Measurements from ENCODE around the gene SNAP29.
A peak's percentile ranks its signal among the peaks of the same experiment; 100 is the strongest.
"Not testable (repeated sequence)": the region's sequence is repeated elsewhere in the genome, so short reads cannot be mapped to it uniquely, and the experiment has no call there.

The SNAP29 gene

GRCh38 chr22:20899827-20900423 lies 41.1 kb downstream of the SNAP29 start:
- DNase-seq, result no peak

- not testable (repeated sequence) for DNase-seq
Observed at GRCh38 chr22:20901093-20902033, 42.6 kb downstream of the SNAP29 start.

GRCh38 chr22:20903093-20903492 lies 44.3 kb downstream of the SNAP29 start:
- DNase-seq, result no peak

- DNase-seq, result no peak
Observed at GRCh38 chr22:20904008-20904979, 45.5 kb downstream of the SNAP29 start.

DNA sequence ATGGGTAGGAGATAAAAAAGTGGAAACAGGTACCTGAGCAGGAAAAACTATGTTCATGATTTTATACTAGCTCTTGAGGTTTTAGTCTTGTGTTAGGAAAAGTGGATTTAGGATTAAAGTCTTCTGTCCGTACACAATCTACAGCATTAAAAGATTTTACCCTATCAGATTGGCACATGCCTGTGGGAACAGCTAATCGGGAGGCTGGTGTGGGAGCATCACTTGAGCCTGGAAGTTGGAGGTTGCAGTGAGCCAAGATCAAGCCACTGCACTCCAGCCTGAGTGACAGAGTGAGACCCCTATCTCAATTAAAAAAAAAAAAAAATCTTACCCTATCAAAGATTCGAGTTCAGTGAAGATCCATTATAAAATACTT lies 46.2 kb downstream of the SNAP29 start:
- no peak for DNase-seq

DNA sequence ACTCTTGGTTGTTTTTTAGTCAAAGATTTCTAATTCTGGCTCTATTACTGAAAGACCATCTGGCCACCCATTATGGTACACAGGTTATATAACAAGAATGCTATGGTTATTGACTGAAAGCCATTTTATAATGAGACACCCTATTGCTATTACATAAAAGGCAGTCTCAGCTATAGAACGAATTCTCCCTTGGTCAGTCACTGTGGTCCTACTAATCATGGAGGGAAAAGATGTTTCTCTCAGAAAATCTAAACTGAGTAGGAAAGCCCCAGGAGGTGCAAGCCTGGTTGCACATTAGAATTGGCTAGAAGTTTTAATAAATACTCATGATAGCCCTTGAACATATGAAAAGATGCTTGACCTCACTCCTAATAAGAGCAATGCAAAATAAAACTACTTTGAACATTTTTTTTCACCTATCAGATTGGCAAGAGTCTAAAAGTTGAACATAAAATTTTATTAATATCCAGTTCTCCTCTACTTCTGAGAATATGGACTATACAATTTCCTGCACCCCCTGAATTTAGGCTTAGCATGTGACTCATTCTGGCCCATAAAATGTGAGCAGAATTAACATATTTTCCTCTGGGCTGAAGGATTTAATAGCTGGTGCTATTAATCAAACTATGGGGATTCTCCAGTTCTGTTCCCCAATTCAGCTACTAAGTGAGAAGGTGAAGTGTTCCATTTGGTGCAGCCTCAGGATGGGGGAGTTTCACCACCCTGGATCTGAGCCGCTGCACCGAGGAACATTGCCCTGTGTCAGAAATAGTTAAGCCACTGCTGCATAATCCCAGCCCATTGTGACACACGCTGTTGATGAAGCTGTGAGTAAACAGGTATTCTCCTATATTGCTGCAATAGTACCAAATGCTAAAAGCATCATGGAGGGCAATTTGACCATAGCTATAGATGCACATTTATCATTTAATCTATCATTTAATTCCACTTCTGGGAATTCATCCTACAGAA lies 46.9 kb downstream of the SNAP29 start:
- no peak for DNase-seq

DNA sequence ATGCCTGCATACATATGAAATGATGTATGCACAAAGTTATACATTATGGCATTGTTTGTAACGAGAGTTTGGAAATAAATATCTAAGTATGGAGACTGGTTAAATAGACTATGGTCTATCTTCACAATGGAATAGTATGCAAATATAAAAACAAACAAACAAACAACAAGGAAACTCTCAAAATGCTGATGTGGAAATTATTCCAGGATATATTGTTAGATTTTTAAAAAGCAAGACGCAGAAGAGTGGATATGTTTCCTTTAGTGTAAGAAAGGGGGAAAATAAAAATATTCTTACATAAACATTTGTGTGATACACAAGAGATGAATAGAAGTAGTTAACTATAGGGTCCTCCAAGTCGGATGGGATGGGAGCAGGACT lies 47.6 kb downstream of the SNAP29 start:
- DNase-seq, result no peak

DNA sequence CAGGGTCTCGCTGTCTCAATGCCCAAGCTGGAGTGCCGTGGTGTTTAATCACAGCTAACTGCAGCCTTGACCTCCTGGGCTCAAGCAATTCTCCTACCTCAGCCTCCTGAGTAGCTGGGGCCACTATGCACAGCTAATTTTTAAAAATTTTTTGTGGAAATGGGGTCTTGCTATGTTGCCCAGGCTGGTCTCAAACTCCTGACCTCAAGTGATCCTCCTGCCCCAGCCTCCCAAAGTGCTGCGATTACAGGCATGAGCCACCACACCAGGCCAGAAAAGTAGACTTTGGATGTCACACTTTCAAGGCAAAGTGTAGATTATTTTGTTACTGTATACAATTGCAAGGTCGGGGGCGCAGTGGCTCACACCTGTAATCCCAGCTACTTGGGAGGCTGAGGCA lies 49.9 kb downstream of the SNAP29 start:
- not testable (repeated sequence) for DNase-seq

- DNase-seq, result no peak
Observed at GRCh38 chr22:20909543-20910303, 50.9 kb downstream of the SNAP29 start.

- no peak for DNase-seq
Observed at GRCh38 chr22:20912494-20912893, 53.7 kb downstream of the SNAP29 start.

- DNase-seq, result peak; percentile 72 to 98 (median 94)
Observed at GRCh38 chr22:20916916-20917810, 58.4 kb downstream of the SNAP29 start, which contains the start of gene CRKL. Gene CRKL (plus strand): TSS chr22:20917407. CDS start chr22:20917935, 528 bp downstream.

DNA sequence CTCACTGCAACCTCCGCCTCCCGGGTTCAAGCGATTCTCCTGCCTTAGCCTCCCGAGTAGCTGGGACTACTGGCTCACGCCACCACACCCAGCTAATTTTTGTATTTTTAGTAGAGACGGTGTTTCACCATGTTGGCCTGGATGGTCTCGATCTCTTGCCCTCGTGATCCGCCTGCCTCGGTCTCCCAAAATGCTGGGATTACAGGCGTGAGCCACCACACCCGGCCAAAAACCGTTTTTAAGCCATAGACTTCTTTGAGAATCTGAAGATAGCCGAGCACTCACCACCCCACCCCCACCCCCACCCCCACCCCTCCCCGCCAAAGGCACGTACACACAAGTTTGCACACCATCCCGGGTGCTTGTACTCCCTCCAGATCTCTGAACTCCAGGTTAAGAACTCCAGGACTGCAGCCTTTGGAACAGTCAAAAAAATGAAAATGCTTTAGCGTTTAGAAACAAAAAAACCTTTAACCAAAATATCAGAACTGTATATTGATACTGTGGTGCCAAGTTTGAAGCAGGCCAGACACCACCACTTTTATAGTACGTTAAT lies 59.9 kb downstream of the SNAP29 start:
- no peak for DNase-seq

- DNase-seq, result no peak
Observed at GRCh38 chr22:20919718-20920117, 60.9 kb downstream of the SNAP29 start.

DNA sequence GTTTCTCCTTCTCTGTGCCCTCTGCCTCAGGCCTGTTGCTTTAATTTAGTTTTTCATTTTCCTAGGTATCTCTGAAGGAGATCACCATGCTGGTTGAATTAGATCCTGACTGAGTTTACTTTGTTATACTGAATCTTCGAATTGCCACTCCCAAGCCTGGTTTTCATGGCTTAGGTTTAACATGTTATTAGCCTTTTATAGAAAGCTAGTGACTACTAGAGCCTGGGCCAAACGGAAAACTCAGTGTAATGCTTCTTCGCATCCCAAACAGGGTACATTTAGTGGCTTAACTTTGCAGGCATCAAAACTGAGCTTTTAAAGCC lies 62.0 kb downstream of the SNAP29 start:
- no peak for DNase-seq

GRCh38 chr22:20922141-20922751 lies 63.4 kb downstream of the SNAP29 start:
- no peak for DNase-seq

DNA sequence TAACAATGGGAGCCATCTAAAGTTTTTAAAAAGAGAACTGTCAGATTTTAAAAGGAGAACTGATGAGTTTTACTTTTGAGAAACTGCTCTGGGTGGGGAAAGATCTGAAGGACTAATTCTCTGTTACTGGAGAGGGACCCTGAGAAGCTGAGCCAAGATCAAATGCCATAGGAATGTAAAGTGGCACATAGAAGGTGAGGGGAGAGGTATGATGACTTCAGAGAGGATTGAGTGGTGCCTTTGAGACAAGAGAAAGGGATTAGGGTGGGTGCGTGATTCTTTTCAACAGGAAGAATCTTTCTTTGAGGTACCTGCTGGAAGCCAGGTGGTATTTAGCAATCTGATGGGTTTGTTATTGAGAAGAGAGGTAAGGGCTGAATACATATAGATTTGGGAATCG lies 67.4 kb downstream of the SNAP29 start:
- no peak for DNase-seq

DNA sequence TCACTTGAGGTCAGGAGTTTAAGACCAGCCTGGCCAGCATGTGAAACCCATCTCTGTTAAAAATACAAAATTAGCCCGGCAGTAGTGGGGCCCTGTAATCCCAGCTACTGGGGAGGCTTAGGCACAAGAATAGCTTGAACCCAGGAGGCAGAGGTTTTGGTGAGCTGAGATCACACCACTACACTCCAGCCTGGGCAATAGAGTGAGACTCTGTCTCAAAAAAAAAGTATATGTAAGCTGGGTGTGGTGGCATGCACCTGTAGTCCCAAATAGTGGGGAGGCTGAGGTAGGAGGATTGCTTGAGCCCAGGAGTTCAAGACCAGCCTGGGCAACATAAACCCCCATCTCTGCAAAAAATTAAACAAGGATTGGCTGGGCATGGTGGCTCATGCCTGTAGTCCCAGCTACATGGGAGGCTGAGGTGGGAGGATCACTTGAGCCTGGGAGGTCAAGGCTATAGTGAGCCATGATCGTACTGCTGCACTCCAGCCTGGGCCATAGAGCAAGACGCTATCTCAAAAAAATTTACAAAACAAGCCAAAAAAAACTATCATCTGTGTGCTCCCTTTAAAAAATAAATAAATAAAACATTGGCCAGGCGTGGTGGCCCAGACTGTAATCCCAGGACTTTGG lies 69.2 kb downstream of the SNAP29 start:
- DNase-seq, result no peak
